HCT116 (cell line): ENCODE data around the gene IMMP2L. TPM values are rescaled to one million over a fixed set of nuclear protein-coding genes. Genes with fewer than 3 reads are reported as not detected.

Experiments
- ATAC-seq: fragments of 200-7000 bp; cut with Tn5 transposase; 2 replicates; pipeline ENCODE4 v1.9.1; 2020; ENCODE audit warnings: mild to moderate bottlenecking, moderate library complexity
- BruUV-seq: library from RNA; stranded (reverse); fragments of 400-500 nt; replicated peaks from 2 replicates; lab custom pipeline; 2021; lab: Mats Ljungman, UMichigan
- CTCF ChIA-PET: fragments of 300-600 bp; sonication (Branson Sonifier 250); formaldehyde crosslinking; loops from one replicate; lab custom pipeline; 2021; ENCODE audit warnings: antibody characterized with exemption; lab: Charles Lee
- POLR2A ChIA-PET: fragments of 300-600, 350-600 bp; sonication (Branson Sonifier 250); formaldehyde crosslinking; loops from one replicate; lab custom pipeline; 2021; ENCODE audit warnings: antibody characterized with exemption; lab: Charles Lee
- RAD21 ChIA-PET, 2 experiments: fragments of 300-600 bp; sonication (Branson Sonifier 250); formaldehyde crosslinking; loops; one replicate each; lab custom pipeline; 2023; ENCODE audit warnings: low total read pairs in 2 of 2; ENCODE audit not compliant: uncharacterized antibody in 2 of 2, unreplicated experiment in 2 of 2, low non-redundant PET in 1 of 2; lab: Charles Lee
- DNase-seq: peaks from one replicate; pipeline ENCODE4 v3.0.0-alpha.2; 2010; ENCODE audit warnings: low read depth, low spot score
- H2AFZ ChIP-seq: fragments of 200-600 bp; shearing (Covaris generic), sonication (generic); 2 replicates; pipeline ENCODE4 v1.6.1; 2017; ENCODE audit warnings: low read depth, mixed run types, mixed read lengths, antibody characterized with exemption, low read length; ENCODE audit not compliant: poor library complexity, severe bottlenecking
- H3K27ac ChIP-seq: 2 replicates; pipeline ENCODE4 v1.5.1; 2012; ENCODE audit warnings: low read depth, low read length
- H3K27me3 ChIP-seq: fragments of 200-600 bp; sonication (generic); 2 replicates; pipeline ENCODE4 v1.6.1; 2016; ENCODE audit warnings: mixed run types, low read length, mixed read lengths; ENCODE audit not compliant: insufficient read depth
- H3K36me3 ChIP-seq, 2 experiments: fragments of 200-500 bp in 1 of 2; fragments of 200-600 bp in 1 of 2; sonication (Bioruptor generic) in 1 of 2; sonication (generic) in 1 of 2; 2 replicates each; pipeline versions ENCODE4 v1.5.1 to v1.6.1; 2014 to 2016; ENCODE audit warnings: low read length in 2 of 2, inconsistent platforms in 1 of 2, mixed read lengths in 1 of 2, mixed run types in 1 of 2; ENCODE audit not compliant: insufficient read depth in 2 of 2, control insufficient read depth in 1 of 2
- H3K4me1 ChIP-seq, 2 experiments: fragments of 200-600 bp in 1 of 2; sonication (generic) in 1 of 2; 2 replicates each; pipeline versions ENCODE4 v1.5.1 to v1.6.1; 2012 to 2017; ENCODE audit warnings: low read length in 2 of 2, inconsistent platforms in 1 of 2, mild to moderate bottlenecking in 1 of 2, mixed read lengths in 1 of 2, mixed run types in 1 of 2, moderate library complexity in 1 of 2; ENCODE audit not compliant: insufficient read depth in 2 of 2, control insufficient read depth in 1 of 2
- H3K4me2 ChIP-seq: fragments of 200-600 bp; sonication (generic); 2 replicates; pipeline ENCODE4 v1.6.1; 2017; ENCODE audit warnings: mixed run types, low read length, mixed read lengths
- H3K4me3 ChIP-seq, 2 experiments: fragments of 200-600 bp in 1 of 2; sonication (generic) in 1 of 2; replicated peaks in 1 of 2; 2 replicates each; pipeline ENCODE4 v1.5.1; 2011 to 2016; ENCODE audit warnings: low read length in 2 of 2, control low read depth in 1 of 2, low read depth in 1 of 2, mild to moderate bottlenecking in 1 of 2, mixed read lengths in 1 of 2, mixed run types in 1 of 2
- H3K79me2 ChIP-seq: fragments of 200-600 bp; sonication (generic); 2 replicates; pipeline ENCODE4 v1.6.1; 2017; ENCODE audit warnings: mild to moderate bottlenecking, mixed run types, low read length, moderate library complexity, mixed read lengths; ENCODE audit not compliant: insufficient read depth
- H3K9ac ChIP-seq: fragments of 200-600 bp; sonication (generic); 2 replicates; pipeline ENCODE4 v1.6.1; 2016; ENCODE audit warnings: low read length, mixed read lengths
- H3K9me2 ChIP-seq: fragments of 200-600 bp; sonication (generic), shearing (Covaris generic); 2 replicates; pipeline ENCODE4 v1.6.1; 2017; ENCODE audit warnings: mixed run types, mild to moderate bottlenecking, moderate library complexity; ENCODE audit not compliant: insufficient read depth
- H3K9me3 ChIP-seq, 2 experiments: fragments of 200-500 bp in 1 of 2; fragments of 200-600 bp in 1 of 2; sonication (Bioruptor generic) in 1 of 2; sonication (generic) in 1 of 2; 2 replicates each; pipeline ENCODE4 v1.6.1; 2014 to 2017; ENCODE audit warnings: low read length in 2 of 2, mixed read lengths in 2 of 2, inconsistent platforms in 1 of 2, low read depth in 1 of 2, mild to moderate bottlenecking in 1 of 2, mixed run types in 1 of 2, moderate library complexity in 1 of 2; ENCODE audit not compliant: control insufficient read depth in 1 of 2, insufficient read depth in 1 of 2
- H4K20me1 ChIP-seq: fragments of 200-600 bp; sonication (generic), shearing (Covaris generic); 2 replicates; pipeline ENCODE4 v1.6.1; 2017; ENCODE audit warnings: mixed run types, mild to moderate bottlenecking, moderate library complexity; ENCODE audit not compliant: insufficient read depth
- ATF3 ChIP-seq: IDR thresholded peaks from 2 replicates; pipeline ENCODE4 v1.6.1; 2012
- CEBPB ChIP-seq: IDR thresholded peaks from 2 replicates; pipeline ENCODE4 v1.6.1; 2012; ENCODE audit warnings: low read depth
- EGR1 ChIP-seq: IDR thresholded peaks from 2 replicates; pipeline ENCODE4 v1.6.1; 2012; ENCODE audit warnings: low read depth
- ELF1 ChIP-seq: IDR thresholded peaks from 2 replicates; pipeline ENCODE4 v1.6.1; 2012; ENCODE audit warnings: low read depth, borderline replicate concordance
- EZH2 ChIP-seq: fragments of 200-600 bp; sonication (generic); IDR thresholded peaks from 2 replicates; pipeline ENCODE4 v1.6.1; 2017; ENCODE audit warnings: antibody characterized with exemption, mixed run types
- EZH2phosphoT487 ChIP-seq: fragments of 200-600 bp; IDR thresholded peaks from 2 replicates; pipeline ENCODE4 v1.6.1; 2018; ENCODE audit warnings: antibody characterized with exemption, borderline replicate concordance
- JUND ChIP-seq: IDR thresholded peaks from 2 replicates; pipeline ENCODE4 v1.6.1; 2012
- MAX ChIP-seq: IDR thresholded peaks from 2 replicates; pipeline ENCODE4 v1.6.1; 2012
- POLR2AphosphoS5 ChIP-seq: IDR thresholded peaks from 2 replicates; pipeline ENCODE4 v1.6.1; 2011; ENCODE audit warnings: mild to moderate bottlenecking, low read depth, low read length, moderate library complexity
- RAD21 ChIP-seq: IDR thresholded peaks from 2 replicates; pipeline ENCODE4 v1.6.1; 2012; ENCODE audit warnings: low read depth, mild to moderate bottlenecking
- SIN3A ChIP-seq: IDR thresholded peaks from 2 replicates; pipeline ENCODE4 v1.6.1; 2012; ENCODE audit warnings: low read depth
- SP1 ChIP-seq: IDR thresholded peaks from 2 replicates; pipeline ENCODE4 v1.6.1; 2012; ENCODE audit warnings: low read depth
- SRF ChIP-seq: IDR thresholded peaks from 2 replicates; pipeline ENCODE4 v1.6.1; 2012; ENCODE audit warnings: low read depth
- YY1 ChIP-seq: IDR thresholded peaks from 2 replicates; pipeline ENCODE4 v1.6.1; 2011; ENCODE audit warnings: low read length, low read depth, moderate library complexity, mild to moderate bottlenecking; ENCODE audit not compliant: insufficient replicate concordance; ENCODE audit errors: extremely low read depth
- ZBTB33 ChIP-seq: IDR thresholded peaks from 2 replicates; pipeline ENCODE4 v1.6.1; 2011; ENCODE audit warnings: mild to moderate bottlenecking, low read length, moderate library complexity; ENCODE audit not compliant: insufficient replicate concordance; ENCODE audit errors: extremely low read depth
- intact Hi-C: fragments of 100-400 bp; cut with micrococcal nuclease; formaldehyde crosslinking; loops from 2 replicates; pipeline ENCODE4 v1.10.0; 2022
- total RNA-seq: library from RNA; stranded (reverse); gene quantifications from one replicate; pipeline ENCODE4 v1.2.1, GENCODE V29; 2021; ENCODE audit not compliant: unreplicated experiment

Gene IMMP2L
- total RNA-seq, 1 experiment from 2014 or later = 21.1 TPM

DNA sequence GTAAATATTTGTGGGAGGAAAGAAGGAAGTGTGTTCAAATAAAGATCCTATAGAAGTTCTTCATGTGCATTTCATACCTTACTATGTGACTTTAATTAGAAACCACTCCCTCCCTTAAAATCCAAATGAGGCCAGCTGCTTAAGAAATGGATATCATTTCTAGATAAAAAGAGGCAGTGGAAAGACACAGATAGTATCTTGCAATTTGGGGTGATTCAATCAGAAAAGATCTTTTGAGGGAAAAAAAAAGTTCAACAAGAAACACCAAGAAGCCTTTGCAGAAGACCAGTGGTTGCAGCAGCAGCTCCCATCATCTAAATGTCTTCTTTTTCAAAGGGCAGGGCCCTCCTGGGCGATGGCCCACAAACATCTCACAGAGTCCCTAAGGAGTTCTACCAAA is 271.3 kb downstream of the IMMP2L start:
- Histone ChIP-seq H3K9me2 (no peaks in the 10 kb centered on the region), H3K27ac (no peak overlapping the region), H3K79me2 (no peaks in the 10 kb centered on the region), H3K9me3 (no peaks in the 10 kb centered on the region)
- ATAC-seq = no peak
- BruUV-seq = no TSS peak
- TF ChIP-seq RAD21 (no peak), MAX (no peak), SIN3A (no peak), EZH2 (no peak), SP1 (no peak), JUND (no peak), SRF (no peak), ZBTB33 (no peak), YY1 (no peak), ELF1 (no peak), CEBPB (no peak), POLR2AphosphoS5 (no peak), EZH2phosphoT487 (no peak), ATF3 (no peak), EGR1 (no peak)
- TF ChIP-seq, all 23 proteins: peak for 0
- H3K27me3 ChIP-seq = no peaks in the 10 kb centered on the region
- intact Hi-C loops = no loop called here
- H3K9ac ChIP-seq = no peak overlapping the region
- no peak overlapping the region for H2AFZ ChIP-seq
- no peaks in the 10 kb centered on the region; the same call in 1 of the 2 replicates for H4K20me1 ChIP-seq
- no peaks in the 10 kb centered on the region for H3K36me3 ChIP-seq
- CTCF ChIA-PET = no interaction called here
- H3K4me3 ChIP-seq = no peak overlapping the region
- POLR2A ChIA-PET = no interaction called here
- RAD21 ChIA-PET = no interaction called here
- DNase-seq = no peak
- H3K4me1 ChIP-seq = no peaks in the 10 kb centered on the region
- no peak overlapping the region for H3K4me2 ChIP-seq
